Measurements from ENCODE around the gene CGNL1.

Gene CGNL1

GRCh38 chr15:57586661-57587424 lies 210.5 kb downstream of the CGNL1 start:
- in situ Hi-C loops (cut with HindIII; ENCODE audit: low pct_ligation_motif_present, low sequenced_read_pairs) = no loop called here
- no peak overlapping the region for H3K27ac ChIP-seq

GRCh38 chr15:57589281-57589680 lies 213.0 kb downstream of the CGNL1 start:
- H3K4me3 ChIP-seq (ENCODE audit: low read depth, low read length) = no peak overlapping the region
- H3K27ac ChIP-seq = no peak overlapping the region
- H3K36me3 ChIP-seq (replicated peaks) = no peaks in the 10 kb centered on the region
- DNase-seq = no peak
- in situ Hi-C loops (cut with HindIII; ENCODE audit: low pct_ligation_motif_present, low sequenced_read_pairs) = no loop called here
- no peak for TF ChIP-seq CTCF (IDR thresholded peaks at IDR 0.05; ENCODE audit: low read depth, low read length, missing control alignments)
- H3K27me3 ChIP-seq (replicated peaks) = no peaks in the 10 kb centered on the region

More at GRCh38 chr15:57586661-57587424, 210.5 kb downstream of the CGNL1 start:
- Histone ChIP-seq H3K27me3 (replicated peaks) (no peaks in the 10 kb centered on the region), H3K36me3 (replicated peaks) (no peaks in the 10 kb centered on the region), H3K4me3 (ENCODE audit: low read depth, low read length) (no peak overlapping the region)
- TF ChIP-seq CTCF (IDR thresholded peaks at IDR 0.05; ENCODE audit: low read depth, low read length, missing control alignments) = no peak
- no peak for DNase-seq

GRCh38 chr15:57589754-57590153 lies 213.4 kb downstream of the CGNL1 start:
- no peaks in the 10 kb centered on the region for H3K36me3 ChIP-seq (replicated peaks)
- no peak for TF ChIP-seq CTCF (IDR thresholded peaks at IDR 0.05; ENCODE audit: low read depth, low read length, missing control alignments)
- DNase-seq = no peak
- H3K27ac ChIP-seq = no peak overlapping the region
- H3K27me3 ChIP-seq (replicated peaks) = no peaks in the 10 kb centered on the region
- in situ Hi-C loops (cut with HindIII; ENCODE audit: low pct_ligation_motif_present, low sequenced_read_pairs) = no loop called here
- H3K4me3 ChIP-seq (ENCODE audit: low read depth, low read length) = no peak overlapping the region

GRCh38 chr15:57591237-57591821 lies 215.0 kb downstream of the CGNL1 start:
- DNase-seq = no peak
- H3K36me3 ChIP-seq (replicated peaks) = no peaks in the 10 kb centered on the region
- no peak for TF ChIP-seq CTCF (IDR thresholded peaks at IDR 0.05; ENCODE audit: low read depth, low read length, missing control alignments)
- H3K4me3 ChIP-seq (ENCODE audit: low read depth, low read length) = peak overlapping the region; percentile 51
- H3K27me3 ChIP-seq (replicated peaks) = no peaks in the 10 kb centered on the region
- H3K27ac ChIP-seq = no peak overlapping the region
- in situ Hi-C loops (cut with HindIII; ENCODE audit: low pct_ligation_motif_present, low sequenced_read_pairs) = no loop called here

GRCh38 chr15:57591822-57592367 lies 215.6 kb downstream of the CGNL1 start, which contains the start of gene MYZAP:
MYZAP (plus strand) TSS chr15:57591904; CDS start chr15:57592035, 131 bp downstream.
- TF ChIP-seq CTCF (IDR thresholded peaks at IDR 0.05; ENCODE audit: low read depth, low read length, missing control alignments) = no peak
- Histone ChIP-seq H3K27me3 (replicated peaks) (no peaks in the 10 kb centered on the region), H3K4me3 (ENCODE audit: low read depth, low read length) (peak within 1 kb of the TSS; percentile 51), H3K36me3 (replicated peaks) (no peaks in the 10 kb centered on the region), H3K27ac (no peak within 1 kb of the TSS)
- DNase-seq = no peak
- in situ Hi-C loops (cut with HindIII; ENCODE audit: low pct_ligation_motif_present, low sequenced_read_pairs) = no loop called here

Data from brain microvascular endothelial cell (primary cell).